ENCODE results near the gene PTPRE. TPM values are rescaled to one million over a fixed set of nuclear protein-coding genes. Genes with fewer than 3 reads are reported as not detected.

PTPRE gene
- total and polyA plus RNA-seq, 4 donors, result 1.5 to 12.5 (median 3.7) TPM

GRCh38 chr10:127887541-127888415, 19.1 kb upstream of the PTPRE start:
- Histone ChIP-seq H3K4me3 (ENCODE audit: low read depth in 1 of 3, low read length in 3 of 3) (no peak overlapping the region), H3K27me3 (ENCODE audit: control insufficient read depth in 4 of 4, insufficient read depth in 4 of 4, low read length in 3 of 4) (no peaks in the 10 kb centered on the region), H3K9me3 (ENCODE audit: control insufficient read depth in 4 of 4, low read length in 3 of 4) (no peaks in the 10 kb centered on the region), H3K4me1 (ENCODE audit: control insufficient read depth in 4 of 4, insufficient read depth in 4 of 4, low read length in 3 of 4) (peaks cover 7 to 39% (median 24%) of the 10 kb centered on the region in 4 donors), H3K9ac (ENCODE audit: low read depth in 1 of 2, low read length in 2 of 2) (no peak overlapping the region), H3K27ac (ENCODE audit: low read depth in 1 of 2, low read length in 2 of 2) (peak overlapping the region in 1 of 2 donors; percentile 22), H3K36me3 (ENCODE audit: control insufficient read depth in 4 of 4, insufficient read depth in 3 of 4, low read depth in 1 of 4, low read length in 3 of 4) (peaks cover 0 to 6% (median 2%) of the 10 kb centered on the region in 4 donors)
- 82% methylated on average over 16 of the region's 16 CpGs for WGBS
- no peak for DNase-seq (ENCODE audit: low spot score)
- TF ChIP-seq GABPA (IDR thresholded peaks at IDR 0.05 in 1 of 2, conservative IDR thresholded peaks at IDR 0.05 in 1 of 2), result no peak

- peak overlapping the region in 1 of 2 donors; percentile 67 for H3K27ac ChIP-seq (ENCODE audit: low read depth in 1 of 2, low read length in 2 of 2)
- WGBS, result 84% methylated on average over 13 of the region's 13 CpGs
- no peak for TF ChIP-seq ZBTB33 (IDR thresholded peaks at IDR 0.05)
- TF ChIP-seq NR2F2 (IDR thresholded peaks at IDR 0.05), result no peak
- no peak for TF ChIP-seq CTCF (IDR thresholded peaks at IDR 0.05; ENCODE audit: low read depth, low read length, missing input control)
- TF ChIP-seq FOXA2 (IDR thresholded peaks at IDR 0.05), result no peak
- no peak for TF ChIP-seq GABPA (IDR thresholded peaks at IDR 0.05 in 1 of 2, conservative IDR thresholded peaks at IDR 0.05 in 1 of 2)
- no peak for TF ChIP-seq MAX (IDR thresholded peaks at IDR 0.05)
- TF ChIP-seq ATF3 (IDR thresholded peaks at IDR 0.05), result no peak
- TF ChIP-seq TAF1 (conservative IDR thresholded peaks at IDR 0.05), result no peak
- peaks cover 7 to 44% (median 25%) of the 10 kb centered on the region in 4 donors for H3K4me1 ChIP-seq (ENCODE audit: control insufficient read depth in 4 of 4, insufficient read depth in 4 of 4, low read length in 3 of 4)
- no peaks in the 10 kb centered on the region for H3K9me3 ChIP-seq (ENCODE audit: control insufficient read depth in 4 of 4, low read length in 3 of 4)
- no peaks in the 10 kb centered on the region for H3K36me3 ChIP-seq (ENCODE audit: control insufficient read depth in 4 of 4, insufficient read depth in 3 of 4, low read depth in 1 of 4, low read length in 3 of 4)
- no peak overlapping the region for H3K4me3 ChIP-seq (ENCODE audit: low read depth in 1 of 3, low read length in 3 of 3)
- no peak overlapping the region for H3K9ac ChIP-seq (ENCODE audit: low read depth in 1 of 2, low read length in 2 of 2)
- H3K27me3 ChIP-seq (ENCODE audit: control insufficient read depth in 4 of 4, insufficient read depth in 4 of 4, low read length in 3 of 4), result no peaks in the 10 kb centered on the region
- DNase-seq (ENCODE audit: low spot score), result no peak
These were observed 18.2 kb upstream of the PTPRE start for GRCh38 chr10:127888521-127889312.

GRCh38 chr10:127889605-127890195, 17.2 kb upstream of the PTPRE start:
- H3K27ac ChIP-seq (ENCODE audit: low read depth in 1 of 2, low read length in 2 of 2), result peak overlapping the region; percentile 44 to 67
- H3K4me1 ChIP-seq (ENCODE audit: control insufficient read depth in 4 of 4, insufficient read depth in 4 of 4, low read length in 3 of 4), result peaks cover 7 to 44% (median 25%) of the 10 kb centered on the region in 4 donors
- WGBS, result 30% methylated on average over 4 of the region's 4 CpGs
- H3K27me3 ChIP-seq (ENCODE audit: control insufficient read depth in 4 of 4, insufficient read depth in 4 of 4, low read length in 3 of 4), result no peaks in the 10 kb centered on the region
- H3K9ac ChIP-seq (ENCODE audit: low read depth in 1 of 2, low read length in 2 of 2), result no peak overlapping the region
- no peaks in the 10 kb centered on the region for H3K36me3 ChIP-seq (ENCODE audit: control insufficient read depth in 4 of 4, insufficient read depth in 3 of 4, low read depth in 1 of 4, low read length in 3 of 4)
- H3K9me3 ChIP-seq (ENCODE audit: control insufficient read depth in 4 of 4, low read length in 3 of 4), result no peaks in the 10 kb centered on the region
- DNase-seq (ENCODE audit: low spot score), result no peak
- H3K4me3 ChIP-seq (ENCODE audit: low read depth in 1 of 3, low read length in 3 of 3), result peak overlapping the region in 1 of 3 donors; percentile 25
- TF ChIP-seq YY1 (IDR thresholded peaks at IDR 0.05) (no peak), ATF3 (IDR thresholded peaks at IDR 0.05) (no peak), RAD21 (IDR thresholded peaks at IDR 0.05) (no peak), NR2F2 (IDR thresholded peaks at IDR 0.05) (no peak), RXRA (IDR thresholded peaks at IDR 0.05) (no peak), CTCF (IDR thresholded peaks at IDR 0.05; ENCODE audit: low read depth, low read length, missing input control) (no peak), SP1 (IDR thresholded peaks at IDR 0.05) (no peak), JUND (IDR thresholded peaks at IDR 0.05) (peak in 1 of 2 donors; percentile 66), EGR1 (IDR thresholded peaks at IDR 0.05; ENCODE audit: low read depth in 2 of 2) (no peak)

Measured in liver (tissue), 9 donors.